ENCODE results near the gene SLC35A3.

GRCh38 chr1:100009458-100009857 is 39.7 kb downstream of the SLC35A3 start:
- TF ChIP-seq POLR2AphosphoS5 (IDR thresholded peaks at IDR 0.05) (no peak), POLR2A (IDR thresholded peaks at IDR 0.05) (no peak)

Data from gastroesophageal sphincter (tissue), 2 donors.